GM19238 (cell line): Measurements from ENCODE around the gene CARMIL3.

ENCODE experiments used
- DNase-seq: peaks from one replicate; pipeline ENCODE4 v3.0.0; 2011; ENCODE audit warnings: low spot score; ENCODE audit not compliant: insufficient read length

Gene CARMIL3

DNA sequence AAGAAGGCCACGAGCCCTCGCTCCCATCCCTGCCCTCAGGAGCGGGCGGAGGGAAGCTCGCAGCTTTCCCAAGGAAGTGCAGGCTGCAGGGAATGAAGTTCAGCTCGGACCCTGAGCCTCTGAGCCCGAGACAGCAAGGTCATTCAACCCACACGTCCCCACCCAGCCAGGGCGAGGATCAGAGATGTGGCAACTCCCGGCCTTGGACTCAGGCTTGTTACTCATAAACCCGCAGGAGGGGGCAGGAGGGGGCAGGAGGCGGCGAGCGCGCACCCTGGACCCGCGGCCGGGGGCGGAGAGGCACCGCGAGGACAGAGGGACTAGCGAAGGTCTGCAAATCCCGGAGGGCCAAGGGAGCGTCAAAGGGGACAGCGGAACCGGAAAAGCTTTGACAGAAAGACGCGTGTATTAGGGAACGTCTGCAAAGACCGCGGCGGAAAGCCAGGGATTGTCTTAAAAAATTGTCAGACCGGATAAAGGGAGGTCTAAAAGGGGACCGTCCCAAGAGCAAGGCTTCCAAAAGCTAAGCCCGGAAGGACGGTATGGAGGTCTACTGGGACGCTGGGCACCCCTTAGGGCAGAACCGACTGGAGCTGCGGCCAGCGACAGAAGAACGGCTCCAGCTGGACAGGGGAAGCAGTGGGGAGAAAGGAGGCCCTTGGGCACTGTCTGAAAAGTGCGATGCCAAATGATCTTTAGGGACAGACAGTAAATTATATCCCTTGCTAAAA, 62.2 kb downstream of the CARMIL3 start:
- DNase-seq: peak; percentile 61

DNA sequence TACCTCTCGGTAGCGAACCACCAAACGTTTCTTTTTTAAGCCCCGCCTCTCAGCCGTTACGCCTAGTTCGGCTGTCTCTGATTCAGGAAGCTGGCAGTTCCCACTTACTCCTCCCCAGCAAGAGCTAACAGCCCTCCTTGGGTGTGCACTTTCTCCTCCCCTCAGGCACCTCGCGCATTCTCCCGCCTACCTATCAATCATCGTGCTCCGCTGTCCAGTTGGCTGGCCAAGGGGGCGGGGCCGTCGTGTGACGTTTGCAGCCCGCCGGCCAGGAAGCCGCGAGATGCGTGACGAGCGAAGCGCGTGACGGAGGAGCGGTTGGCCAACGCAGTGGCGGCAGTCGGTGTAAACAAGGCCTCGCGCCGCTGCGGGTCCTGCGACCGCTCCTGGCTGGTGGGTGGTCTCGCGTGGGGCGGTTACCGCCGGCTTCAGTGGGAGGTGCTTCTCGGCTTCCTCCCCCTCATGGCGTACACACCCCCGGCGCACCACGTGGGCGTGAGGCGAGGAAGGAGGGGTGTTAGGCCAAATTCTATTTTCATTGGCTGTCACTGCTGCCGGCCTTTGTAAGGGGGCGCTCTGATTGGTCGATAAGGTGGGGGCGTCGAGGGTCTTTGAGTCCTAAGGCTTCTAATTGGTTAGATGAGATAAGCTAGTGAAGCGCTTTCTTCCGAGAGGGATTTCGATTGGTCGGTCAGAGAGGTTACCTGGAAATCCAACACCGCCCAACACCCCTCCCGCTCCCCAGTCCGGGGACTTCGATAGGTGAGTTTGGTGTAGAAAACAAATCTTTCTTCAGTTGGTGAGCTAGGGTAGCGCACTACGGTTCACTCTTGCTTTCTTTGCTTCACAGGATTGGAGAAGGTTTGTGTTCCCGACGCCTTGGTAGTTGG, 63.0 kb downstream of the CARMIL3 start, which contains the start of the genes DCAF11 and NRL:
Gene DCAF11 (plus strand): TSS at position 246 of the 890 bp plus-strand sequence. CDS start 818 bp downstream, outside the sequence.
Gene NRL (minus strand): TSS at position 418 of the 890 bp plus-strand sequence. CDS start 32,101 bp downstream, outside the sequence.
- peak; percentile 94 for DNase-seq

DNA sequence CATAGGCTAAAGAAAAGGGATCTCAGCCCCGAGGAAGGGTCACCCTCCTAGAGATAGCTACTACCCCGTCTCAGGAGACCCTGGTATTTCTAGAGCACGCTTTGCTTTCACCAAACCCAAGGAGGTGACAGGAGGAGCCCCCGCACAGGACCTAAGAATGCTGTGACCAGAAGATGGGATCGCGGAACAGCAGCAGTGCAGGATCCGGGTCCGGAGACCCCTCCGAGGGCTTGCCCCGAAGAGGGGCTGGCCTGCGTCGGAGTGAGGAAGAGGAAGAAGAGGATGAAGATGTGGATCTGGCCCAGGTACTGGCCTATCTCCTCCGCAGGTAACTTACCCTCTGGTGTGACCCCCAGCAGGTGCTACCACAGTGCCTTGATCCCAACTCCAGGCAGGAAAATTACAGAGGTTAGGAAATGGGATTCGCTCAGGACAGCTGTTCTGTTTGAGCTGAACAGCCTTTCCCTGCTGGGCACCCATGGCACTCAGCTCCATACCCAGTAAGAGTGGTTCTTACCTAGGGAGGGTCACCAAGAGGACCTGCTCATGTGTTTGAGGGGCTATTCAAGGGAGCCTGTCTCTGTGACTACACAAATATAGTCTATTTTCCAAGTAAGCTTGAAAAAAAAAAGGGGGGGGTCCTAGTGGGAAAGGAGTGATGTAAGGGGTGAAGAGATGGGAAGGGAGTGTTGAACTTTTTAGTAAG, 63.8 kb downstream of the CARMIL3 start:
- DNase-seq: no peak

DNA sequence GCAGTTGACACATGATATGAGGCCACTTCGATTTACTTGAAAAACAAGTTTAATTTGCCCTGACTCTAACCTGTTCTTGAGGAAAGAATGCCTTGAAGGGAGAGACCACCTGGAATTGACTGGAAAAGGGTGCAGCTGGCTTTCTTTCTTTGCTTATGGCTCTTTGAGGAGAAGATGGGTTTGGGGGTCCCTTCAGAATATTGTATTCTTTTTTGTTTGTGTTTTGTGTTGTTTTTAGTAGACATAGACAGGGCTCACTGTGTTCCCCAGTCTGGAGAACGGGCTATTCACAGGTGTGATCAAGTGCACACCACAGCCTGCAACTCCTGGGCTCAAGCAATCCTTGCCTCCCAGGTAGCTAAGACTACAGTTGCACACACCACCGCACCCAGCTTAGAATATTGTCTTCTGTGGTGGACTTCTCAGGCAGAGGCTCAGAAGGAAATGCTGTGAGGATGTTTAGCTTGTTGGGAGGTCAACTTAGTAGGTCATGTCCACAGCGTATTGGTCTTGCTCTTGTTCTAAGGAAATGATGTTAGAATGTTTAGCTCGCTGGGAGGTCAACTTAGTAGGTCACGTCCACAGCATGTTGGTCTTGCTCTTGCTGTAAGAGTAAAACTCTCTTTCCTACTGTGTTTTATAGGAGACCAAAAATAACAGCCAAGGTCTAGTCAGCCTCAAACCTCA, 64.5 kb downstream of the CARMIL3 start:
- DNase-seq: no peak

DNA sequence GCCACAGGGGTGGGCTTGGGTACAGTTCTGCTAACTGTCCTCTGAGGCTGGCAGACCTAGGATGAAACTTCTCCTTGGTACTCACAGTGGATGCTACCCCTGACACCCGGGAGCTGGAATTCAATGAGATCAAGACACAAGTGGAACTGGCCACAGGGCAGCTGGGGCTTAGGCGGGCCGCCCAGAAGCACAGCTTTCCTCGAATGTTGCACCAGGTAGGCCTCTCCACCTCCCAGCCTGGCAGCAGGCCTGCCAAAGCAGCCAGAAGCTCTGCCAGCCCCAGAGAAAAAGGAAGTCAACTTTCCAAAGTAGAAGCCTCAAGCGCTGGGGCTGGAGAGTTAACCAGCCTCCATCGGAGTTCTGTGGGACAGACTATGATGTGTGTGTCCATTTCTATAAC, 65.4 kb downstream of the CARMIL3 start:
- no peak for DNase-seq
